ENCODE data around the gene NDUFA13.

DNA sequence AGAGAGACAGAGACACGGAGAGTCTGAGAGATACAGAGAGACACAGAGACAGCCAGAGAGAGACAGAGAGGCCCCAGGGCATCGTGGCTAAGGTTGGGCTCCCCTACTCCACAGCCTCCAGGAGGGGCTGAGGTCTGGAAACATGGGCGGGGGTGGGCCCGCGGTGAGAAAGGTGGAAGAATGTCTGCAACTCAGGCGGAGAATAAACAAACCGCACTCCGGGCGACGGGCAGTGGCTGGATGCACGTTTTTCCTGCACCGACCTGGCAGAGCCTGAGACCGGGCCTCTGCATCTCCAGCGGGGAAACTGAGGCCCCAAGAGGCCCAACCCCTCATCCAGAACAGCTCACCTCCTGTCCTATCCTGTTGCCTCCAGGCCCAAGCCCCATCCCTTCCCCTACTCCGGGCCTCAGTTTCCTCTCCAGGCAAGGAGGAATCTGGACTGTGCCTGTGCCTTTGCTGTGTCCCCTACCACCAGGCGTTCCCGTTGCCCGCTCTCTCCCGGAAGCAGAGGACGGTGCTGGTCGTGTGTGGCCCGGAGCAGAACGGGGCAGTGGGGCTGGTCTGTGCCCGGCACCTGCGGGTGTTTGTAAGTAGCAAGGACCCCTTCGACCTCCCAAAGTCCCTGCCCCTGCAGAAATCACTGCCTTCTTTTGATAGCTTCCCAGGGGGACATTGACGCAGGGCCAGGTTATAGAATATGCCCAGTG lies 18.7 kb downstream of the NDUFA13 start:
- no peak for TF ChIP-seq EZH2 (IDR thresholded peaks at IDR 0.05; ENCODE audit: low read depth)
- TF ChIP-seq, protein P1, sequence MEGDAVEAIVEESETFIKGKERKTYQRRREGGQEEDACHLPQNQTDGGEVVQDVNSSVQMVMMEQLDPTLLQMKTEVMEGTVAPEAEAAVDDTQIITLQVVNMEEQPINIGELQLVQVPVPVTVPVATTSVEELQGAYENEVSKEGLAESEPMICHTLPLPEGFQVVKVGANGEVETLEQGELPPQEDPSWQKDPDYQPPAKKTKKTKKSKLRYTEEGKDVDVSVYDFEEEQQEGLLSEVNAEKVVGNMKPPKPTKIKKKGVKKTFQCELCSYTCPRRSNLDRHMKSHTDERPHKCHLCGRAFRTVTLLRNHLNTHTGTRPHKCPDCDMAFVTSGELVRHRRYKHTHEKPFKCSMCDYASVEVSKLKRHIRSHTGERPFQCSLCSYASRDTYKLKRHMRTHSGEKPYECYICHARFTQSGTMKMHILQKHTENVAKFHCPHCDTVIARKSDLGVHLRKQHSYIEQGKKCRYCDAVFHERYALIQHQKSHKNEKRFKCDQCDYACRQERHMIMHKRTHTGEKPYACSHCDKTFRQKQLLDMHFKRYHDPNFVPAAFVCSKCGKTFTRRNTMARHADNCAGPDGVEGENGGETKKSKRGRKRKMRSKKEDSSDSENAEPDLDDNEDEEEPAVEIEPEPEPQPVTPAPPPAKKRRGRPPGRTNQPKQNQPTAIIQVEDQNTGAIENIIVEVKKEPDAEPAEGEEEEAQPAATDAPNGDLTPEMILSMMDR (conservative IDR thresholded peaks at IDR 0.05) = no peak
